GM23248 (cell line): ENCODE data around the gene DNASE1L1.

Source experiments
- EZH2 ChIP-seq: fragments of 200-600 bp; sonication (generic); IDR thresholded peaks from 2 replicates; pipeline ENCODE4 v1.6.1; 2018; ENCODE audit warnings: antibody characterized with exemption, mild to moderate bottlenecking; ENCODE audit not compliant: insufficient read depth, poor library complexity, severe bottlenecking
- EZH2phosphoT487 ChIP-seq: fragments of 200-600 bp; sonication (generic); IDR thresholded peaks from 2 replicates; pipeline ENCODE4 v1.6.1; 2018; ENCODE audit warnings: antibody characterized with exemption, moderate library complexity, mild to moderate bottlenecking, low read depth; ENCODE audit not compliant: insufficient read depth

DNA sequence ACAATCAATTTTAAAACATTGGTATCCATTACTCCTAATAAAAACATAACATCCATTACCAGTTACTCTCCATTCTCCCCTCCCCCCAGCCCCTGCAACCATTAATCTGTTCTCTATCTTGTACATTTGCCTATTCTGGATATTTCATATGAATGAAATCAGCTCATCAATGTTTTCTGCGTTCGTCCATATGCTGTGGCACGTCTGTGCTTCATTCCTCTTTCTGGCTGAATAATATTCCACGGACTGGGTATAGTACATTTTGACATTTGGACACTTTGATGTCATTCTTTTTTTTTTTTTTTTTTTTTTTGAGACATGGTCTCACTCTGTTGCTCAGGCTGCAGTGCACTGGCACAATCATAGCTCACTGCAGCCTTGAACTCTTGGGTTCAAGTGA lies 5.2 kb downstream of the DNASE1L1 start:
- TF ChIP-seq EZH2phosphoT487 (no peak), EZH2 (no peak)
